Measurements from ENCODE around the gene NRF1. TPM values are rescaled to one million over a fixed set of nuclear protein-coding genes. Genes with fewer than 3 reads are reported as not detected.

NRF1 gene
- total and polyA plus RNA-seq, 2 of the 13 experiments (the other 11 are each of a cell fraction or from before 2014, with no cell fraction given), result 9.3 to 10.1 TPM

GRCh38 chr7:129719980-129720732 is 108.6 kb downstream of the NRF1 start (continued):
- TF ChIP-seq SOX13 (IDR thresholded peaks at IDR 0.05) (0 out of 2 replicates have a peak, but pooled peaks have one; percentile 56), SOX13 (CRISPR knock-in tag; conservative IDR thresholded peaks at IDR 0.05 in 1 of 2, IDR thresholded peaks at IDR 0.05 in 1 of 2) (peak in 1 of 2 experiments; percentile 80; a peak in 2 of 4 replicates), ISL2 (CRISPR knock-in tag; IDR thresholded peaks at IDR 0.05) (0 out of 2 replicates have a peak, but pooled peaks have one; percentile 21), NFKB2 (CRISPR knock-in tag; IDR thresholded peaks at IDR 0.05; ENCODE audit: borderline replicate concordance) (no peak), ZNF275 (CRISPR knock-in tag; IDR thresholded peaks at IDR 0.05; ENCODE audit: borderline replicate concordance) (no peak), TBX2 (CRISPR knock-in tag; IDR thresholded peaks at IDR 0.05; ENCODE audit: borderline replicate concordance) (peak; percentile 29; the same call in 1 of the 2 replicates), CAMTA2 (CRISPR knock-in tag; IDR thresholded peaks at IDR 0.05; ENCODE audit: borderline replicate concordance) (no peak), RERE (CRISPR knock-in tag; IDR thresholded peaks at IDR 0.05; ENCODE audit: low read depth) (no peak), ZNF746 (CRISPR knock-in tag; IDR thresholded peaks at IDR 0.05) (no peak), DNMT3B (CRISPR knock-in tag; conservative IDR thresholded peaks at IDR 0.05) (no peak), EZH2 (conservative IDR thresholded peaks at IDR 0.05; ENCODE audit: low read depth, low read length) (no peak), SMAD9 (CRISPR knock-in tag; IDR thresholded peaks at IDR 0.05) (no peak), HOXA3 (CRISPR knock-in tag; IDR thresholded peaks at IDR 0.05) (peak; percentile 41; the same call in 1 of the 2 replicates), ZNF567 (CRISPR knock-in tag; IDR thresholded peaks at IDR 0.05; ENCODE audit: borderline replicate concordance) (no peak), ZNF329 (CRISPR knock-in tag; IDR thresholded peaks at IDR 0.05; ENCODE audit: low read depth) (no peak), CENPX (CRISPR knock-in tag; IDR thresholded peaks at IDR 0.05) (no peak), HDAC2 (CRISPR knock-in tag; IDR thresholded peaks at IDR 0.05) (peak; percentile 49), TRIM24 (CRISPR knock-in tag; IDR thresholded peaks at IDR 0.05) (no peak), ZNF772 (CRISPR knock-in tag; IDR thresholded peaks at IDR 0.05) (no peak), KDM5B (CRISPR knock-in tag; IDR thresholded peaks at IDR 0.05; ENCODE audit: borderline replicate concordance) (no peak), MAFF (IDR thresholded peaks at IDR 0.05; ENCODE audit: low read depth, low read length) (peak; percentile 73), ATF7-NPFF (CRISPR knock-in tag; IDR thresholded peaks at IDR 0.05; ENCODE audit: low read depth) (no peak)
- TF ChIP-seq, protein P1, sequence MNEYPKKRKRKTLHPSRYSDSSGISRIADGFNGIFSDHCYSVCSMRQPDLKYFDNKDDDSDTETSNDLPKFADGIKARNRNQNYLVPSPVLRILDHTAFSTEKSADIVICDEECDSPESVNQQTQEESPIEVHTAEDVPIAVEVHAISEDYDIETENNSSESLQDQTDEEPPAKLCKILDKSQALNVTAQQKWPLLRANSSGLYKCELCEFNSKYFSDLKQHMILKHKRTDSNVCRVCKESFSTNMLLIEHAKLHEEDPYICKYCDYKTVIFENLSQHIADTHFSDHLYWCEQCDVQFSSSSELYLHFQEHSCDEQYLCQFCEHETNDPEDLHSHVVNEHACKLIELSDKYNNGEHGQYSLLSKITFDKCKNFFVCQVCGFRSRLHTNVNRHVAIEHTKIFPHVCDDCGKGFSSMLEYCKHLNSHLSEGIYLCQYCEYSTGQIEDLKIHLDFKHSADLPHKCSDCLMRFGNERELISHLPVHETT (CRISPR knock-in tag; conservative IDR thresholded peaks at IDR 0.05), result no peak
